Measurements from ENCODE around the gene ZBTB5. TPM values are rescaled to one million over a fixed set of nuclear protein-coding genes. Genes with fewer than 3 reads are reported as not detected.

The ZBTB5 gene
- total RNA-seq, 1 experiment from 2014 or later, result 9.1 TPM

DNA sequence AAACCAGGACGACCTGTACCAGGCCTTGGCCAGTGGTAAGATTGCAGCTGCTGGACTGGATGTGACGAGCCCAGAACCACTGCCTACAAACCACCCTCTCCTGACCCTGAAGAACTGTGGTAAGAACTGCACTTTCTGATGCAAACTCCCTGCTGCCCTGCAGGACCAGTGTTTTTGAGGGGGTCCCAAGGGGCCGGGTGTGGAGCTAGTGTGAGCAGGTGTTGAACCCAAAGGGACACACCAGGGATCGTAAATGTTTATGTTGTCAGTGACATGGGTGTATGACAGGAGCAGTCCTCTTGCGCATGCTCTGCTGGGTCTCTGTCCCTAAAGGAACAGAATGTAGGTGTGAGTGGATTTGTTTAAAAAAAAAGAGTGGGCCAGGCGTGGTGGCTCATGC lies 33.2 kb downstream of the ZBTB5 start:
- H3K14ac ChIP-seq (ENCODE audit: insufficient read depth, low read length), result no peak overlapping the region
- no peak overlapping the region for H4K5ac ChIP-seq (ENCODE audit: insufficient read length, low read depth, low read length)
- no peak overlapping the region for H2BK15ac ChIP-seq (ENCODE audit: low read depth, low read length)
- H3K23ac ChIP-seq (ENCODE audit: insufficient read length, low read depth, low read length), result no peak overlapping the region
- Mint-ChIP-seq H3K36me3 (ENCODE audit: insufficient read depth in 1 of 3, low read depth in 3 of 3) (peaks cover 32 to 84% (median 61%) of the 10 kb centered on the region in 3 experiments; a peak in 6 of 7 replicates), H3K9me3 (no peaks in the 10 kb centered on the region), H3K4me1 (peaks cover 25 to 37% of the 10 kb centered on the region in 2 experiments), H3K27ac (peak overlapping the region in 2 of 3 experiments; percentile 44 to 69; a peak in 5 of 7 replicates), H3K4me3 (no peak overlapping the region), H3K27me3 (ENCODE audit: low read depth) (peaks cover 1% of the 10 kb centered on the region; the same call in 1 of the 2 replicates)
- H3K9ac ChIP-seq (ENCODE audit: extremely low read depth, insufficient read length, low read length), result no peak overlapping the region
- no peaks in the 10 kb centered on the region for H3K23me2 ChIP-seq (ENCODE audit: insufficient read length, low read depth, low read length, poor library complexity, severe bottlenecking)
- H3K4me2 ChIP-seq (ENCODE audit: insufficient read depth, insufficient read length, low read length), result no peak overlapping the region
- no peak overlapping the region for H4K91ac ChIP-seq (ENCODE audit: insufficient read length, low read depth, low read length)
- TF ChIP-seq, protein P1, sequence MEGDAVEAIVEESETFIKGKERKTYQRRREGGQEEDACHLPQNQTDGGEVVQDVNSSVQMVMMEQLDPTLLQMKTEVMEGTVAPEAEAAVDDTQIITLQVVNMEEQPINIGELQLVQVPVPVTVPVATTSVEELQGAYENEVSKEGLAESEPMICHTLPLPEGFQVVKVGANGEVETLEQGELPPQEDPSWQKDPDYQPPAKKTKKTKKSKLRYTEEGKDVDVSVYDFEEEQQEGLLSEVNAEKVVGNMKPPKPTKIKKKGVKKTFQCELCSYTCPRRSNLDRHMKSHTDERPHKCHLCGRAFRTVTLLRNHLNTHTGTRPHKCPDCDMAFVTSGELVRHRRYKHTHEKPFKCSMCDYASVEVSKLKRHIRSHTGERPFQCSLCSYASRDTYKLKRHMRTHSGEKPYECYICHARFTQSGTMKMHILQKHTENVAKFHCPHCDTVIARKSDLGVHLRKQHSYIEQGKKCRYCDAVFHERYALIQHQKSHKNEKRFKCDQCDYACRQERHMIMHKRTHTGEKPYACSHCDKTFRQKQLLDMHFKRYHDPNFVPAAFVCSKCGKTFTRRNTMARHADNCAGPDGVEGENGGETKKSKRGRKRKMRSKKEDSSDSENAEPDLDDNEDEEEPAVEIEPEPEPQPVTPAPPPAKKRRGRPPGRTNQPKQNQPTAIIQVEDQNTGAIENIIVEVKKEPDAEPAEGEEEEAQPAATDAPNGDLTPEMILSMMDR (conservative IDR thresholded peaks at IDR 0.05), result no peak
- H4K20me1 ChIP-seq (ENCODE audit: control insufficient read depth, insufficient read depth, insufficient read length), result no peaks in the 10 kb centered on the region
- H3K56ac ChIP-seq (ENCODE audit: insufficient read length, low read depth, low read length), result no peak overlapping the region
- H2BK120ac ChIP-seq (ENCODE audit: low read depth, low read length, poor library complexity, severe bottlenecking), result no peak overlapping the region
- no peak overlapping the region for H3K27ac ChIP-seq (ENCODE audit: insufficient read length, low read depth, low read length)
- no peak overlapping the region for H2BK5ac ChIP-seq (ENCODE audit: insufficient read length, low read length)
- WGBS (ENCODE audit: extremely low coverage, insufficient read length, low lambda C conversion rate), result no CpG with 5 or more reads among the region's 6 CpGs
- no peak overlapping the region for H3T11ph ChIP-seq (ENCODE audit: low read length)
- no peak overlapping the region for H2BK12ac ChIP-seq (ENCODE audit: insufficient read length, low read depth, low read length)
- no peaks in the 10 kb centered on the region for H3K9me3 ChIP-seq (ENCODE audit: control insufficient read depth, low read depth, low read length)
- DNase-seq, result no peak
- no peak overlapping the region for H2AK5ac ChIP-seq (ENCODE audit: insufficient read length, low read length)
- no peak overlapping the region for H2BK20ac ChIP-seq (ENCODE audit: low read depth, low read length, poor library complexity, severe bottlenecking)
- H3K4me1 ChIP-seq (ENCODE audit: insufficient read depth, low read length), result peaks cover 2% of the 10 kb centered on the region; the same call in 1 of the 2 replicates
- no peaks in the 10 kb centered on the region for H3K27me3 ChIP-seq (ENCODE audit: insufficient read depth, low read length)
- H3K4ac ChIP-seq (ENCODE audit: low read depth, low read length), result no peak overlapping the region
- H4K8ac ChIP-seq (replicated peaks; ENCODE audit: insufficient read length, low read depth, low read length), result no peak overlapping the region
- H3K79me2 ChIP-seq (ENCODE audit: insufficient read depth, low read length), result no peaks in the 10 kb centered on the region
- no peak overlapping the region for H3K18ac ChIP-seq (ENCODE audit: insufficient read length, low read depth, low read length)
- H3K79me1 ChIP-seq (ENCODE audit: insufficient read depth, low read depth, low read length, poor library complexity, severe bottlenecking), result no peaks in the 10 kb centered on the region
- H2AFZ ChIP-seq (ENCODE audit: low read length), result no peak overlapping the region

All from H9 (cell line).